HG02763 (cell line): ENCODE results near the gene CCNI.
"Not testable (repeated sequence)": the region's sequence is repeated elsewhere in the genome, so short reads cannot be mapped to it uniquely, and the experiment has no call there.

ENCODE experiments used
- ATAC-seq: cut with Tn5 transposase; IDR thresholded peaks from one replicate; pipeline ENCODE4 v1.9.1; 2021; ENCODE audit warnings: mild to moderate bottlenecking, moderate library complexity; ENCODE audit not compliant: unreplicated experiment

Gene CCNI

GRCh38 chr4:77082886-77083608, 7.3 kb upstream of the CCNI start:
- no peak for ATAC-seq

GRCh38 chr4:77080806-77081205, 5.0 kb upstream of the CCNI start:
- ATAC-seq, result not testable (repeated sequence)

- ATAC-seq, result no peak
These were observed 3.5 kb upstream of the CCNI start for GRCh38 chr4:77079281-77079680.

- ATAC-seq, result no peak
These were observed 2.6 kb upstream of the CCNI start for GRCh38 chr4:77078401-77078800.

- ATAC-seq, result no peak
These were observed 1.3 kb upstream of the CCNI start for GRCh38 chr4:77076889-77077635.

- peak; percentile 48 for ATAC-seq
These were observed 571 bp downstream of the CCNI start for GRCh38 chr4:77074981-77075855.

GRCh38 chr4:77074381-77074831, 1.4 kb downstream of the CCNI start:
- no peak for ATAC-seq

GRCh38 chr4:77073981-77074380, 1.8 kb downstream of the CCNI start:
- ATAC-seq, result no peak

- ATAC-seq, result no peak
These were observed 2.5 kb downstream of the CCNI start for GRCh38 chr4:77073106-77073809.

GRCh38 chr4:77072195-77072753, 3.5 kb downstream of the CCNI start:
- ATAC-seq, result no peak

GRCh38 chr4:77069514-77069913, 6.3 kb downstream of the CCNI start:
- ATAC-seq, result peak; percentile 49

- no peak for ATAC-seq
These were observed 10.4 kb downstream of the CCNI start for GRCh38 chr4:77065382-77065781.

GRCh38 chr4:77062856-77063255, 12.9 kb downstream of the CCNI start:
- no peak for ATAC-seq

- ATAC-seq, result no peak
These were observed 23.4 kb downstream of the CCNI start for GRCh38 chr4:77052352-77052751.

- ATAC-seq, result no peak
These were observed 24.8 kb downstream of the CCNI start for GRCh38 chr4:77050962-77051361.

GRCh38 chr4:77047037-77047436, 28.8 kb downstream of the CCNI start:
- ATAC-seq, result no peak

GRCh38 chr4:77045490-77045889, 30.3 kb downstream of the CCNI start:
- ATAC-seq, result no peak

- ATAC-seq, result no peak
These were observed 31.2 kb downstream of the CCNI start for GRCh38 chr4:77044461-77045150.

GRCh38 chr4:77043507-77044136, 32.2 kb downstream of the CCNI start:
- ATAC-seq, result no peak
